SJSA1 (cell line): ENCODE measurements around the gene RELCH. TPM values are rescaled to one million over a fixed set of nuclear protein-coding genes. Genes with fewer than 3 reads are reported as not detected.

Source experiments
- DNase-seq, 2 experiments: peaks; one replicate each; pipeline ENCODE4 v3.0.0-alpha.2; 2015 to 2020; ENCODE audit warnings: low spot score in 2 of 2, low read depth in 1 of 2
- H3K27ac ChIP-seq: fragments of 250-450 bp; sonication (Bioruptor Pico); 2 replicates; pipeline ENCODE4 v1.5.1; 2020; ENCODE audit warnings: mild to moderate bottlenecking, moderate library complexity
- H3K27me3 ChIP-seq: fragments of 250-450 bp; sonication (Bioruptor Pico); replicated peaks from 2 replicates; pipeline ENCODE4 v1.5.1; 2020; ENCODE audit warnings: mild to moderate bottlenecking, moderate library complexity
- H3K36me3 ChIP-seq: fragments of 250-450 bp; sonication (Bioruptor Pico); 2 replicates; pipeline ENCODE4 v1.5.1; 2020; ENCODE audit warnings: mild to moderate bottlenecking
- H3K4me1 ChIP-seq: fragments of 250-450 bp; sonication (Bioruptor Pico); replicated peaks from 2 replicates; pipeline ENCODE4 v1.6.1; 2021; ENCODE audit warnings: mild to moderate bottlenecking
- H3K4me3 ChIP-seq: fragments of 250-450 bp; sonication (Bioruptor Pico); 2 replicates; pipeline ENCODE4 v1.5.1; 2020; ENCODE audit warnings: mild to moderate bottlenecking
- H3K9me3 ChIP-seq: fragments of 250-450 bp; sonication (Bioruptor Pico); replicated peaks from 2 replicates; pipeline ENCODE4 v1.5.1; 2020; ENCODE audit warnings: mild to moderate bottlenecking
- total RNA-seq: library from RNA; depleted of rRNA; stranded (reverse); fragments of >200 nt; shearing (Covaris generic); gene quantifications from 2 replicates; pipeline ENCODE4 v1.2.3, GENCODE V29; 2014

The RELCH gene
- total RNA-seq, 1 experiment from 2014 or later = 19.4 TPM

DNA sequence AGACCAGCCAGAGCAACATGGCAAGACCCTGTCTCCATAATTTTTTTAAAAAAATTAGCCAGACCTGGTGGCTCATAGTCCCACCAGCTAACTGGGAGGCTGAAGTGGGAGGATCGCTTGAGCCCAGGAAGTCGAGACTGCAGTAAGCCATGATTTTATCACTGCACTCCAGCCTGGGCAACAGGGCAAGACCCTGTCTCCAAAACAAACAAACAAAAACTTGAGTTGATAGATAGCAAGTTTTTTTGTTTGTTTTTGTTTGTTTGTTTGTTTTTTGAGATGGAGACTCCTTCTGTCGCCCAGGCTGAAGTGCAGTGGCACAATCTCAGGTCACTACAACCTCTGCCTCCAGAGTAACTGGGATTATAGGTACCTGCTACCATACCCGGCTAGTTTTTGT is 18.8 kb downstream of the RELCH start:
- Histone ChIP-seq H3K36me3 (no peaks in the 10 kb centered on the region), H3K9me3 (no peaks in the 10 kb centered on the region), H3K4me3 (no peak overlapping the region), H3K4me1 (no peaks in the 10 kb centered on the region), H3K27me3 (no peaks in the 10 kb centered on the region), H3K27ac (no peak overlapping the region)
- no peak for DNase-seq

DNA sequence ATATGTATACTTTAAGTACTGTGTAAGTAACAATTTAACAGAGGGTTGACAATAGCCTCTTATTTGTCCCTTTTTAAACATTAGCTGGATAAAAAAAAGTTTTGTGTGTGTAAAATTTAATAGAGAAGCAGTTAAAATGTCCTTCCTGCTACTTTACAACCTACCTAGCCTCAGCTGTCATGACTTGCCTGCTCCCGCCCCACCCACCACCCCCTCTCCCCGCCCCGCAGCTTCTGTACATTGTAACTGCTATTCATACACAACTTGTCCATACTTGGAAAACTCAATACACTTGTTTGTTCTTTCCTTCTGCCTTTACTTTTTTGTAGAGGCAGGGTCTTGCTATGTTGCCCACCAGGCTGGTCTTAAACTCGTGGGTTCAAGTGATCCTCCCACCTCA is 19.5 kb downstream of the RELCH start:
- Histone ChIP-seq H3K4me1 (no peaks in the 10 kb centered on the region), H3K9me3 (no peaks in the 10 kb centered on the region), H3K27me3 (no peaks in the 10 kb centered on the region), H3K27ac (no peak overlapping the region), H3K36me3 (no peaks in the 10 kb centered on the region), H3K4me3 (no peak overlapping the region)
- no peak for DNase-seq

DNA sequence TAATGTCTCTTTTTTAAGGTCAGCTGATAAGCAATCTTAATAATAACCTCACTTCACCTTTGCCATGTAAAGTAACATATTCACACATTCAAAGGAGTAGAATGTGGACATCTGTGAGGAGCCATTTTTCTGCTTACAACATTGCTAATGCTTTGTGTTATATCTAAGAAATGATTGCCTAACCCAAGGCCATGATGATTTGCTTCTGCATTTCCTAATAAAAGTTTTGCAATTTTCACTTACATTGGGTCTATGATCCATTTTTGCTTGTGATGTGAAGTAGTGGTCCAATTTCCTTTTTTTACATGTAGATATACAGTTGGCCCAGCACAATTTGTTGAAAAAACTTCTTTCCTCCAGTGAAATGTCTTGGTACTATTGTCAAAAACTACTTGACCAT is 22.0 kb downstream of the RELCH start:
- DNase-seq = no peak

DNA sequence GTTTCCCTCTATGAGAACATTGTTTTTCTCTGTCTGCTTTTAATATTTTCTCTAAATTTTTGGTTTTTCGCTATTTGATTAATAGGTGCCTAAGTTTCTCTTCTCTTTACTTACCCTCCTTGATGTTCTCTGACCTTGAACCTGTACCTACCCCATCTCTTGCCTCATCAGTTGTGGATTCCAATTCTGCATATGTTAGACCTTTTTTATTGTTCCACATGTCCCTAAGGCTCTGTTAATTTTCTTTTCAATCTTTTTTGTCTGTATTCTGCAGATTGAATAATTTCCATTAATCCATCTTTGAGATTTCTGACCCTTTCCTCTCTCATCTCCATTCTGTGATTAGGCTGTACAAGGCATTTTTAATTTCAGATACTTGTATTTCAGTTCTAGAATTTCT is 23.1 kb downstream of the RELCH start:
- peaks cover 12% of the 10 kb centered on the region for H3K36me3 ChIP-seq
- DNase-seq = no peak
- H3K4me1 ChIP-seq = no peaks in the 10 kb centered on the region
- H3K27me3 ChIP-seq = no peaks in the 10 kb centered on the region
- H3K4me3 ChIP-seq = no peak overlapping the region
- no peak overlapping the region for H3K27ac ChIP-seq
- no peaks in the 10 kb centered on the region for H3K9me3 ChIP-seq

More for the DNA sequence above, 22.0 kb downstream of the RELCH start:
- H3K4me1 ChIP-seq = no peaks in the 10 kb centered on the region
- H3K4me3 ChIP-seq = no peak overlapping the region
- peaks cover 11% of the 10 kb centered on the region for H3K36me3 ChIP-seq
- no peak overlapping the region for H3K27ac ChIP-seq
- H3K9me3 ChIP-seq = no peaks in the 10 kb centered on the region
- no peaks in the 10 kb centered on the region for H3K27me3 ChIP-seq

DNA sequence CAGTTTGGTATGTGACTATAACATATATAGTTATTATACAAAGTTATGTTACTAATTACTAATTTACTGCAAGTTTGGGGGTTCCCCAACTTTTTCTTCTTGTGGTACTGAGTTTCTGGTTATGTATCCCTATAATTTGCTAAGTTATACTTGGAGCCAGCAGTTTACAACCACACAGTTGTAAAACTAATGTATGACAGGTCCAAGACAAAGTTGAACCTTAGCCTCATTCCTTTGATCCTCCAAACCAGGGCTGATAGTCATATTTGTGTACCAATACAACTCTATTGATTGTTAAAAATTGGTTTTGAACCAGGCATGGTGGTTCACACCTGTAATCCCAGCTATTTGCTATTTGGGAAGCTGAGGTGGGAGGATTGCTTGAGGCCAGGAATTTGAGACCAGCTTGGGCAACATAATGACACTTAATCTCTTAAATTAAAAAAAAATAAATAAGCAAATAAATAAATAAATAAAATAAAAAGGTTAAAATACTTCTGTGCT is 24.3 kb downstream of the RELCH start:
- Histone ChIP-seq H3K36me3 (peaks cover 20% of the 10 kb centered on the region), H3K27me3 (no peaks in the 10 kb centered on the region), H3K4me3 (no peak overlapping the region), H3K27ac (no peak overlapping the region), H3K9me3 (no peaks in the 10 kb centered on the region), H3K4me1 (no peaks in the 10 kb centered on the region)
- DNase-seq = no peak

DNA sequence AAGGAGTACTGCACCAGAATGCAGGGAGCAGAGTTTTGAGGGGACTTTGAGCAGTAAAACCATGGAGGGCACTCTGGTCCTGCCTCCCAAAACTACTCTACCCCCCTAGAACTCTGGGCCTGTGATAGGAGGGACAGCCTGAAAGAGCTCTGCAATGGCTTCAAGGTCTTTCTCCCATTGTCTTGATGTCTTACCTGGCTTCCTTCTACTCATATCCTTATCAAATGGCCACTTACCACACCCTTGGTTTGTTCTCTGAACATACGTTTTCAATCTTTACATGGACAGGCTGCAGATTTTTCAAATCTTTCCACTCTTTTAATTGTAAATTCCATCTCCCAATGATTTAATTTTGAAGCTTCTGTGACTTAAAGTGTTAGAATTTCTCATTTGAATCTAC is 27.7 kb downstream of the RELCH start:
- H3K4me1 ChIP-seq = no peaks in the 10 kb centered on the region
- no peaks in the 10 kb centered on the region for H3K9me3 ChIP-seq
- no peak for DNase-seq
- H3K27ac ChIP-seq = no peak overlapping the region
- peaks cover 22% of the 10 kb centered on the region for H3K36me3 ChIP-seq
- no peak overlapping the region for H3K4me3 ChIP-seq
- H3K27me3 ChIP-seq = no peaks in the 10 kb centered on the region

DNA sequence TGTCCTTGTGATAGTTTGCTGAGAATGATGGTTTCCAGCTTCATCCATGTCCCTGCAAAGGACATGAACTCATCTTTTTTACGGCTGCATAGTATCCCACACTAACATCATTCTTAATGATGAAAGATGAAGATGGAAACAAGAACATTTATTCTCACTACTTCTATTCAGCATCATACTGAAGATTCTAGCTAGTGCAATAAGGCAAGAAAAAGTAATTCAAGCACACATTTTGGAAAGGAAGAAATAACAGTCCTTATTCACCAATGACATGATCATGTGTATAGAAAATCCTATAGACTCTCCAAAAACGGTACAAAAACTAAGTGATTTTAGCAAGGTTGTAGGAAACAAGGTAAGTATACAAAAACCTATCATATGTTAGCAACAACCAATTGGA is 37.2 kb downstream of the RELCH start:
- no peak overlapping the region for H3K27ac ChIP-seq
- H3K4me3 ChIP-seq = no peak overlapping the region
- no peak for DNase-seq
- H3K9me3 ChIP-seq = no peaks in the 10 kb centered on the region
- H3K27me3 ChIP-seq = no peaks in the 10 kb centered on the region
- no peaks in the 10 kb centered on the region for H3K4me1 ChIP-seq
- peaks cover 20% of the 10 kb centered on the region for H3K36me3 ChIP-seq

DNA sequence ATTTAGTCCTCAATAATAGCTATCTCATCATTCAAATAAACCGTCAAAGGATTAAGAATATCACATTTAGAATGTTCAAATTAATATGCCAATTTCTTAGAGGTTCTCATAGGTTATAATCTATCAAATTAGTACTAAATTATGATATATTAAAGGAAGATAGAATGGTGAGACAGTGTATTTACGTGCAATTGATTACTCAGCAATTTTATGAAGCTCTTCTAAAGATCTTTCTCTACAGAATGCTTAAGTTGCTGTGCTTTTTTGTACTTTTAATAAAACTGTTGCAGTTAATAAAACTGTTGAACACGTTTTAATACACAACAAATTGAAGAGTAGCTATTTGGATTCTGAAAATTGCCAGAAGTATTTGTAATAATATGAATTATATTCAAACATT is 39.0 kb downstream of the RELCH start:
- Histone ChIP-seq H3K36me3 (peaks cover 25% of the 10 kb centered on the region), H3K9me3 (no peaks in the 10 kb centered on the region), H3K4me3 (no peak overlapping the region), H3K27me3 (no peaks in the 10 kb centered on the region), H3K4me1 (no peaks in the 10 kb centered on the region), H3K27ac (no peak overlapping the region)
- no peak for DNase-seq

DNA sequence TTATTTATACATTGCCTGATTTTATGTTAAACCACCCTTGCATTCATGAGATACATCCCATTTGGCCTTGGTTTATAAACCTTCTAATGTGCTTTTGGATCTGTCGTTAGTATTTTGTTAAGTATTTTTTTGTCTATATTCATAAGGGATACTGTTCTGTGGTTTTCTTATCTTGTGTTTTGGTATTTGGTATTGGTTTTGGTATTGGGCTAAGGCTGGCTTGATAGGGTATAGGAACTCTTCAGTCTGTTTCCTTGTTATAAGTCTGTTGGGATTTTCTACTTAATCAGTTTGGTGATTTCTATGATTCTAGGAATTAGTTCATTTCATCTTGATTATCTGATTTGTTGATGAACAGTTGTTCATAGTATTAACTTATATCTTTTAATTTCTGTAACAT is 49.2 kb downstream of the RELCH start:
- H3K27me3 ChIP-seq = no peaks in the 10 kb centered on the region
- H3K4me3 ChIP-seq = no peak overlapping the region
- H3K27ac ChIP-seq = no peak overlapping the region
- peaks cover 14% of the 10 kb centered on the region for H3K36me3 ChIP-seq
- DNase-seq = no peak
- no peaks in the 10 kb centered on the region for H3K4me1 ChIP-seq
- no peaks in the 10 kb centered on the region for H3K9me3 ChIP-seq

DNA sequence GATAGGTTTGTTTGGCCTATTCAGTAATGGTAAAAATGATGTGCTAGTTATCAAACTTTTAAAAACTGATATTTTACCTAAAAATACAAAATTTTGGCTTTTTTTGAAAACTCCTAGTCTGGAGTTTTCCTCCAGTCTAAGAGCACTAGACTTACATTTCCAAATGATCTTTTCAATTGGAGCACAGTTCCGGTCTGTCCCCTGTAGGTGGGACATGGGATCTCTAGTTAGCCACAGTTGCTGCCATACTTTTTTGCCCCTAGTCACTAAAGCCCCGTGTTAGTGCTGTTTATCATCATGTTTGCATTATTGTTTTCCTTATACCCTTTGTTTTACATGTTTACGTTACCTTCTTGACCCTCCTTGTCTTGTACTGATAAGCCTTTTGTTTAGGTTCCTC is 52.4 kb downstream of the RELCH start:
- Histone ChIP-seq H3K4me1 (no peaks in the 10 kb centered on the region), H3K27me3 (0 out of 2 replicates have a peak, but pooled peaks cover 2% of the 10 kb centered on the region), H3K4me3 (no peak overlapping the region), H3K36me3 (peaks cover 3% of the 10 kb centered on the region; the same call in 1 of the 2 replicates), H3K27ac (no peak overlapping the region), H3K9me3 (no peaks in the 10 kb centered on the region)
- no peak for DNase-seq

DNA sequence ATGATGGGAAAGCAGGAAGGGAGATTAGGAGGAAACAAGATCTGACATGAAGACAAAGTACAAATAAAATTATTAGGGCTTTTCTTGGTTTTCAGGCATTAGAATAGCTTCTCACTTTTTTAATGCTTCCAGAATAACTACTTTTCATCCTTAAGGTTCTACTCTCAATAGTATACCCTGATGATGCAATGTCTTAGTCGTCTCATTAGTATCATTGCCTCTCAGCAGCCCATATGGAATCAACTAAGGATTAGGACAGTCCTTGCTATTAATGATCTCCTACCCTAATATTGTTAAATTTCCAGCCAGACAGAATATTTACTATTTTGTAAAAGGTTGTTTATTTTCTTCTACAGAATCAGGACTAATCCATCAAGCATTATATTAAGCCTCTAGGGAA is 55.9 kb downstream of the RELCH start:
- Histone ChIP-seq H3K9me3 (no peaks in the 10 kb centered on the region), H3K27me3 (0 out of 2 replicates have a peak, but pooled peaks cover 2% of the 10 kb centered on the region), H3K27ac (no peak overlapping the region), H3K4me3 (no peak overlapping the region), H3K36me3 (peaks cover 4% of the 10 kb centered on the region; the same call in 1 of the 2 replicates), H3K4me1 (no peaks in the 10 kb centered on the region)
- DNase-seq = no peak

DNA sequence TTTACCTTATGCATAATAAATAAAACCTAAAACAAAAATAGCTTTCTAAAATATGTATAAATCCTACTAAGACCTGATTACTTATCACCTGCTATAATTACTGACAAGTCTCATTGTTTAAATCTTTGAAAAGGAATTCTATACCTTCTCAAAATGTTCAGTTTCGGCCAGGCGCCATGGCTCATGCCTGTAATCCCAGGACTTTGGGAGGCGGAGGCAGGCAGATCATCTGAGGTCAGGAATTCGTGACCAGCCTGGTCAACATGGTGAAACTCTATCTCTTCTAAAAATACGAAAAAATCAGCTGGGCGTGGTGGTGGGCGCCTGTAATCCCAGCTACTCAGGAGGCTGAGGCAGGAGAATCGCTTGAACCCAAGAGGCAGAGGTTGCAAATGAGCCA is 58.1 kb downstream of the RELCH start:
- Histone ChIP-seq H3K4me1 (no peaks in the 10 kb centered on the region), H3K36me3 (peaks cover 4% of the 10 kb centered on the region; the same call in 1 of the 2 replicates), H3K4me3 (no peak overlapping the region), H3K9me3 (no peaks in the 10 kb centered on the region), H3K27ac (no peak overlapping the region), H3K27me3 (0 out of 2 replicates have a peak, but pooled peaks cover 2% of the 10 kb centered on the region)
- no peak for DNase-seq

DNA sequence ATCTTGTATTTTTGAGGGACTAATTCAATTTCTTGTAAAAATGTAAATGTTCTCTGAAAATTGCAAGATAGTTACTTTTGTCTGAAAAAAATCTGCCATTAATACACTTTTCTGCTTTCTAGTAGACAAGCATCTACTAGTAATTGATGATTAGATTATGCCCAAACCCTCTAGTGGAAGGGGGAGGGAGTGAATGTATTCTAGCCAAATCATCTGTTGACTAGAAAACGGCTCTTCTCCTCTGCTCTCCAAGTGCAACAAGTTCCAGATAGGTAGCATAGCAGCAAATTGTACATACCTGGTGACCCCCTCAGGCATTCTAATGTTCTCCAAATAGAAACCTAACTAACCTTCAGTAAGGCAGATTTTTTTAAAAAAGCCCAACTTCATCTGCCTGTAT is 58.6 kb downstream of the RELCH start:
- DNase-seq = no peak
- Histone ChIP-seq H3K4me1 (no peaks in the 10 kb centered on the region), H3K9me3 (no peaks in the 10 kb centered on the region), H3K27ac (no peak overlapping the region), H3K27me3 (0 out of 2 replicates have a peak, but pooled peaks cover 2% of the 10 kb centered on the region), H3K4me3 (no peak overlapping the region), H3K36me3 (peaks cover 4% of the 10 kb centered on the region; the same call in 1 of the 2 replicates)

DNA sequence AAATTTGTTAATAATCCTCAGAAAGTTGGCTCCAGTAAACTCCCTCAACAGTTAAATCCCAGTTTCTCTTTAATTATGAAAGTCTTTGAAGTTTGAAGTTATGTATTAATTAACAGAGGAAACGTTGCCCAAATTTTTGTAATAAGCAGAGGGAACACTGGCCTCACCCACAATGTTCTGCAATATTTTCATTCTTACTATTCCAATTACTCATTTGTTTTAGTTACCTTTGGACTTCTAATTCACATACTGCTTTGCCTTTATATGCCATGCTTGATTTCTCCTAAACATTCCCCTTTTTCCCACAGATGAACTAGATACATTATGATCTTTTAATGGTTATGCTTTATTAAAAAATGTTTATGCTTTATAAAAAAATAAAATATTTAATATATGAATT is 61.3 kb downstream of the RELCH start:
- Histone ChIP-seq H3K27me3 (no peaks in the 10 kb centered on the region), H3K9me3 (no peaks in the 10 kb centered on the region)

DNA sequence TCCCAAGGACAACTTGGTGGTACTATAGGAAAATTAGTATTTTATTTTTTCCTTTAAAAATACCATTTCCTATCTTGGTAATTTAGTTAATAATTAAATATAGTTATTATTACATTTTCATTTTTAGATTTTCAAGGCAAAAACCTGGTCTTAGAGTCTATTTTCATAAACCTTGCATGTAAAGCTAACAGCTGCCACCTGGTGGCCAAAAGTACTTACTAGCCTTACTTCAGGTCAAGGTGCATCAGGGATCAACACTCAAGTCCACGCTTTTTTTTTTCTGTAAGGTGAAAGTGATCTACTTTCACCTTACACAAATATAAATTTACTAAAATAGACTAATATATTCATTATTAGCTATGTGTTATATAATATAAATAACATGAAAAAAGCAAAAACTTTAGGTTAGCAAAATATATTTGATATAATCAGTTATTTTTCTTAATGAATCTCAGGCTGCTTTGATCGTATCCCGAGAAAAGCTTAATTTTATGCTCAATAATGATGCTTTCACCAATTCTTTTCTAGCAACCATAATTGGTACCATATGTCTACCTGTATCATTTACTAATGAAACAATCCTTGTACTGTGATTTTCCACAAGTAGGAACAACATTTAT is 62.5 kb downstream of the RELCH start:
- Histone ChIP-seq H3K27ac (no peak overlapping the region), H3K4me1 (no peaks in the 10 kb centered on the region), H3K36me3 (0 out of 2 replicates have a peak, but pooled peaks cover 3% of the 10 kb centered on the region), H3K4me3 (no peak overlapping the region), H3K9me3 (no peaks in the 10 kb centered on the region), H3K27me3 (no peaks in the 10 kb centered on the region)
- peak; percentile 34 to 65 for DNase-seq

More for the DNA sequence above, 61.3 kb downstream of the RELCH start:
- Histone ChIP-seq H3K27ac (no peak overlapping the region), H3K4me1 (no peaks in the 10 kb centered on the region), H3K36me3 (0 out of 2 replicates have a peak, but pooled peaks cover 4% of the 10 kb centered on the region), H3K4me3 (no peak overlapping the region)
- DNase-seq = no peak
